Smooth muscle cell of the brain vasculature (primary cell): Measurements from ENCODE around the gene HHIPL1.

Experiments
- DNase-seq: peaks from one replicate; pipeline ENCODE4 v3.0.0-alpha.2; 2012; ENCODE audit warnings: low read depth, low spot score

The HHIPL1 gene

GRCh38 chr14:99716091-99716849, 71.3 kb downstream of the HHIPL1 start:
- no peak for DNase-seq

DNA sequence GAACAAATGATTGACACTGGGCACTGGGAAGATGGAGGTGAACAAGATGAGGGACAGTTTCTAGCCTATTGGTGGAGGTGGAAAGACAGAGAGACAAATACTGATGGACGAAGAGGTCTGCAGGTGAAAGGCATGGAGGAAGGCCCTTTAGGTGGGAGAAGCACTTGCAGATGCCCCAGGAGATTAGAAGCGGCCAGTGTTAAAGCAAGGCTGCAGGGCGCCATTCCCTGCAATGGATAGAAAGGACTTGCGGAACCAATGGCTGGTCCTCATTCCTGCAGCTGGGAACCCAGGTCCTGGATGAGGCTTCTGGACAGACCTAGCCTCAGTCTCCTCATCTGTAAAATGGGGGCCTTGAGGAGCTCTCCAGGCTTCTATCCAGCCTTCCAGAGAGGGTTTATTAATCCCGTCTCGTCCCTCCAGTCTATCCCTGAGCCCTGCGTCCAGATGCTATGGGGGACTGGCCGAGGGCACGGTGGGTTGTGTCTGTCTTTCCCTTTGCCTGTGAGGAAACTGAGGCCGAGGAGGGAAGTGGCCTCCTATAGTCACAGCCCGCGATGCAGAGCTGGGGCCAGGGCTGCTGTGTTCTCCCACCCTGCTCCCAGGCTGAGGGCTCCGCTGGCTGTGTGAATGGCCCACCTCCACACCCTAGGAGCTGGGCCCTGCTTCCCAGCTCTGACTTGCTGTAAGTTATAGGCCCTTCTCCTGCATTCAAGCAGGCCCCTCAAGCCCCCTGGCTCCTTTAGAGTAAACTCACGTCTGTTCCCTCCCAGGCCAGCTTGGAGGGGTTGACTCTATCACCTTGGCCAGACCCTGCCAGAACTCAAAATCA, 72.1 kb downstream of the HHIPL1 start:
- no peak for DNase-seq

GRCh38 chr14:99717682-99718013, 72.7 kb downstream of the HHIPL1 start:
- DNase-seq = no peak

GRCh38 chr14:99718031-99718810, 73.3 kb downstream of the HHIPL1 start:
- no peak for DNase-seq

DNA sequence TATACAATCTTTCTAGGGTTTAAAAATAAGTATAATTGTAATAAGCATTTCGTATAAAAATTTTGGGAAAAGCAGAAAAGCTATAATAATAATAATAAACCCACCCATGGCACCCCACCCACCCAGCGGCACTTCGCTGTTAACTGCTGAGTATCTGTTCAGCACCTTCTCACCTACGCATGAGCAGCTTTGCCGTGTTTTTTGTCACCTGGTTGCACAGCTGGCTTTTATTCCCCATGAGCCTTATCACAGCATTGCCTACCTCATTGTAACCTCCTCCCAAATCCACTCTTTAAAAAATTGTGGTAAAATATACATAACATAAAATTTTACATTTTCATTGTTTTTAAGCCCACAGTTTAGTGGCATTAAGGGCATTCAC, 73.9 kb downstream of the HHIPL1 start:
- DNase-seq = no peak

DNA sequence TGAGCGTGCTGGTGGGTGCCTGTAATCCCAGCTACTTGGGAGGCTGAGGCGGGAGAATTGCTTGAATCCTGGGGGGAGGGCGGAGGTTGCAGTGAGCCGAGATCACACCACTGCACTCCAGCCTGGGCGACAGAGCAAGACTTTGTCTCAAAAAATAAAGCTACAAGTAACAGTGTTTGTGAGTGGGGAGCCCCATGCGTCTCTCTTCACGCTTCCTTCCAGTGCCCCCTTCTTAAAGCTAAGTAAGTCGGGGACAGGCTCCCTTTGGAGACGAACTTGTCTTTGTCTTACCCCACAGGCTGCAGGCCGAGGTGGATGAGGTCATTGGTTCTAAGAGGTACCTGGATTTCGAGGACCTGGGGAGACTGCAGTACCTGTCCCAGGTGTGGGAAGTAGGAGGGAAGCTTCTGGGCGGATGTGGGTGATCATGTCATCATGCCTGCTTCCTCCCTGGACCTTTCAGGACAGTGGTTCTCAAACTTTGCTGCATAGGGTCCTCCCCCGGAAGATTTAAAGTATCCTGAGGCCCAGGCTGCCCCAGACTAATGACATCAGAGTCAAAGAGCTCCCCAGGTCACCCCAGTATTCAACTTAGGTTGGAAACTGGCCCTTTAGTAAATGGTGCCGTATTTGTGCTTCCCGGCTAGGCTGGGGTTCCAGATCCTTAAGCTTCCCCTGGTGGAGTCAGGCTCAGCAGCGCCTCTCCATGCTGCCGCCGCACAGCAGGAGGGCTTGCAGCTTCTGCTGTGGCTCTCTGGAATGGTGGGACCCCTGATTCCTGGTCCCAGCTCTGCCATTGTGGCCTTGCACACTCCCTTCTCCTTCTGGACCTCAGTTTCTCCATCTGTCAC, 76.2 kb downstream of the HHIPL1 start:
- DNase-seq = no peak

DNA sequence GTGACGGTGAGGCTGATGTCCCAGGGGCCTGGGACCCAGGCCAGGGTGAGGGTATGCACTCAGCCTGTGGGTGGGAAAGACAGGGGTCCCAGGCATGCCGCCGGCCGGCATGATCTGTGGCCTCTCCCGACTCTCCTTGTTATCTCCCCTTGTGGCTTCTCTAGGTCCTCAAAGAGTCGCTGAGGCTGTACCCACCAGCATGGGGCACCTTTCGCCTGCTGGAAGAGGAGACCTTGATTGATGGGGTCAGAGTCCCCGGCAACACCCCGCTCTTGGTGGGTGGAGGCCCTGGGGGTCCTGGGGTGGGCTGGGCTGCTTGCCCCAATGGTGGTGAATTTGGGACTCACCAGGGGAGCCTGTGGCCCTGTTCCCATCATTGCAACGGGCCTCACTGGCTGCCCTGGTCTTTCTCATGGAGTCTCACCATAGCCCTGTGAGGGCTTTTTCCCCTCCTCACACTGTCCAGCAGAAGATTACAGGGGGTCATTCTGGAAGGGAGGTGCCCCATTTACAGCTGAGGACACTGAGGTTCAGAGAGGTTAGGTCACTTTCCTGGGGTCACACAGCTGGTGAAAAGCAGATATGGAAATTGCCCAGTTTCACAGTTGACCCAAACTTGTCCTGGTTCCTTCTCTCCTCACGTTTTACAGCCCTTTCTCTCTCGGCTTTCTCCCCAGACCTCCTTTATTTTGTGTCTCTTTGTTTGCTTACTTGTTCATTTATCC, 77.0 kb downstream of the HHIPL1 start:
- no peak for DNase-seq

- DNase-seq = no peak
Measured at GRCh38 chr14:99722741-99723140, 77.8 kb downstream of the HHIPL1 start.

GRCh38 chr14:99724196-99724891, 79.4 kb downstream of the HHIPL1 start:
- no peak for DNase-seq

- no peak for DNase-seq
Measured at GRCh38 chr14:99724939-99725773, 80.2 kb downstream of the HHIPL1 start.

GRCh38 chr14:99725774-99726537, 81.0 kb downstream of the HHIPL1 start:
- DNase-seq = no peak

DNA sequence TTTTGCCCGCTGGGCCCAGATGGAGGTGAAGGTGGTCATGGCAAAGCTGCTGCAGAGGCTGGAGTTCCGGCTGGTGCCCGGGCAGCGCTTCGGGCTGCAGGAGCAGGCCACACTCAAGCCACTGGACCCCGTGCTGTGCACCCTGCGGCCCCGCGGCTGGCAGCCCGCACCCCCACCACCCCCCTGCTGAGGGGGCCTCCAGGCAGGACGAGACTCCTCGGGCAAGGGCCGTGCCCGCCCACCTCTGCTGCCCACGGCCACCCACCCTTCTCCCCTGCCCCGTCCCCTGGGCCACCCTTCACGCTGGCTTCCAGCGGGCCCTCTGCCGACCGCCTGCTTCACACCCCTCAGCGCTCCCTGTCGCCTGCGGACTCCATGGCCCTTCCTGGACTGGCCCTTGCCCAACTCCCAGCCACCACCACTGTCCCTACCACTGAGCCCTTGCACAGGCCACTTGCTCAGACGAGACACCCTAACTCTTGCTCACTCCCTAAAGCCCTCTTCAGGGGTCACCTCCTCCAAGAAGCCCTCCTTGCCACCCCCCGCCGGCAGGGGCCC, 81.7 kb downstream of the HHIPL1 start:
- DNase-seq = no peak

- DNase-seq = no peak
Measured at GRCh38 chr14:99727096-99727870, 82.4 kb downstream of the HHIPL1 start.

DNA sequence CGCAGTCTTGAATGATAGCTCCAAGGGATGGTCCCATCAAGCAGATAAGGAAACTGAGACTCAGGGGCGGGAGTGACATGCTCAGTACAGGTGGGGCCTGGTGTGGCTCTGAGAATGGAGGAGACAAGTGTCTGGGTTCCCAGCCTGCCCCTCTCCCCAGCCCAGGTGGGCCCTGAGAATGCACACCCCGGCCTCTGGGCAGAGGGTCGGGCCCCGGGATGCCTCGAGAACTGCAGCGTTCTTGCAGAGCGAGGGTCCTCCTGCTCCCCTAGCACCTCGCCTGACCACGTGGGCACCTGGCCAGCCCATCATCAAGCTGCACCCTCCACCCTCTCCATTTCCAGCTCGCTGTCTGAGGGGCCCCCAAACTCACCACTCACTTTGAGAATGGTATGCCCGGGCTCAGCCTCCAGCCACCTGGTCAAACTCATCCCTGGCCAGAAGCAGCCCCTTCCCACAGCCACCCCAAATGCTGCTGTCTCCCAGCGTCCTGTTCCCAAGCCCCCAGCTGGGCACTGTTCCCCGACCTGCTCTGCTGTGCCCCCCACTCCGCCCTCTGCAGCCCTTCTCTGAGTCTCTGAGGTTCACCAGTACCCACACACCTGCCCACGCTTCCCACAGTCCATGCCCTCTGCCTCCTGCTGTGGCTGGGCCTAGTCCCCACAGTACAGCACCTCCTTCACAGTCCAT, 83.4 kb downstream of the HHIPL1 start:
- no peak for DNase-seq

- DNase-seq = no peak
Measured at GRCh38 chr14:99728981-99729451, 84.1 kb downstream of the HHIPL1 start.
